GM18870 (cell line): ENCODE data around the gene BSPRY.
A peak's percentile ranks its signal among the peaks of the same experiment; 100 is the strongest.
"Not testable (repeated sequence)": the region's sequence is repeated elsewhere in the genome, so short reads cannot be mapped to it uniquely, and the experiment has no call there.

Experiments used
- ATAC-seq: cut with Tn5 transposase; IDR thresholded peaks from one replicate; pipeline ENCODE4 v1.9.1; 2021; ENCODE audit warnings: moderate library complexity; ENCODE audit not compliant: unreplicated experiment

BSPRY gene

GRCh38 chr9:113368982-113369854, 19.9 kb downstream of the BSPRY start:
- ATAC-seq: no peak

- no peak for ATAC-seq
Measured at GRCh38 chr9:113369855-113370140, 20.5 kb downstream of the BSPRY start.

- ATAC-seq: no peak
Measured at GRCh38 chr9:113370806-113371325, 21.5 kb downstream of the BSPRY start.

GRCh38 chr9:113372059-113372458, 22.7 kb downstream of the BSPRY start:
- ATAC-seq: no peak

GRCh38 chr9:113373256-113373655, 23.9 kb downstream of the BSPRY start:
- no peak for ATAC-seq

- ATAC-seq: no peak
Measured at GRCh38 chr9:113373676-113374392, 24.5 kb downstream of the BSPRY start.

GRCh38 chr9:113375057-113376023, 26.0 kb downstream of the BSPRY start:
- no peak for ATAC-seq

GRCh38 chr9:113376634-113377567, 27.6 kb downstream of the BSPRY start, which contains the start of gene HDHD3:
TSS of gene HDHD3 (minus strand) at chr9:113376986. CDS start at chr9:113374354, 2,632 bp downstream.
- peak; percentile 82 for ATAC-seq

GRCh38 chr9:113379094-113379828, 29.9 kb downstream of the BSPRY start:
- not testable (repeated sequence) for ATAC-seq

- ATAC-seq: not testable (repeated sequence)
Measured at GRCh38 chr9:113379829-113380210, 30.5 kb downstream of the BSPRY start.

- ATAC-seq: no peak
Measured at GRCh38 chr9:113380869-113381378, 31.6 kb downstream of the BSPRY start.

- ATAC-seq: not testable (repeated sequence)
Measured at GRCh38 chr9:113381441-113381840, 32.1 kb downstream of the BSPRY start.

GRCh38 chr9:113381909-113382411, 32.6 kb downstream of the BSPRY start:
- ATAC-seq: no peak

GRCh38 chr9:113386571-113387393, 37.4 kb downstream of the BSPRY start:
- no peak for ATAC-seq

- no peak for ATAC-seq
Measured at GRCh38 chr9:113387560-113388230, 38.4 kb downstream of the BSPRY start.

GRCh38 chr9:113388833-113389232, 39.5 kb downstream of the BSPRY start:
- ATAC-seq: no peak

GRCh38 chr9:113389451-113389850, 40.1 kb downstream of the BSPRY start:
- no peak for ATAC-seq
